ENCODE measurements around the gene MZT2B. TPM values are rescaled to one million over a fixed set of nuclear protein-coding genes. Genes with fewer than 3 reads are reported as not detected.
"Not testable (repeated sequence)": the region's sequence is repeated elsewhere in the genome, so short reads cannot be mapped to it uniquely, and the experiment has no call there.

Gene MZT2B
- total RNA-seq, 1 donor from 2014 or later = 152 TPM

DNA sequence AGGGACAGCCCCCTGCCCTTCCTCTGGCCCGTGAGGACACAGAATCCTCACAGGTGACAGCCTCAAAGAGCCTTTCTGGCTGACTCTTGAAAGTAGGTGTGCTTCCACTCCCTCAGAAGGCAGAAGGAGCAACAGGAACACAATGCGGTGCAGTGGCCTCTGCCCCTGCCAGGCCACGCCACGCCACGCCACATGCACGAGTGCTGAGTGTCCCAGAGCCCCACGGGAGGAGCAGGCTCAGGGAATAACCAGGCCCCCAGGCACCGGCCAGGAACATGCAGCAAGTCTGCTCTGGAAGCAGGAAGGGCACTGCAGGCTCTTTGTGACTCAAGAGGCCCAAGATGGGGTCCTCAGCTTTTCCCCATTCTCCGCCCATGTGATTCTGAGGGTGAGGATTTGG lies 19.1 kb upstream of the MZT2B start:
- Mint-ChIP-seq H3K36me3 (ENCODE audit: low read depth, unreplicated experiment) (peaks cover 24% of the 10 kb centered on the region), H3K4me1 (ENCODE audit: unreplicated experiment) (no peaks in the 10 kb centered on the region), H3K4me3 (ENCODE audit: unreplicated experiment) (no peak overlapping the region), H3K27me3 (ENCODE audit: unreplicated experiment) (peaks cover 2% of the 10 kb centered on the region), H3K9me3 (ENCODE audit: unreplicated experiment) (no peaks in the 10 kb centered on the region), H3K27ac (ENCODE audit: unreplicated experiment) (no peak overlapping the region)
- no peak for DNase-seq (ENCODE audit: low spot score)
- TF ChIP-seq CTCF (IDR thresholded peaks at IDR 0.05; ENCODE audit: unreplicated experiment) = no peak

- Mint-ChIP-seq H3K27me3 (ENCODE audit: unreplicated experiment) (peaks cover 2% of the 10 kb centered on the region), H3K9me3 (ENCODE audit: unreplicated experiment) (no peaks in the 10 kb centered on the region), H3K4me3 (ENCODE audit: unreplicated experiment) (no peak overlapping the region), H3K36me3 (ENCODE audit: low read depth, unreplicated experiment) (peaks cover 30% of the 10 kb centered on the region), H3K4me1 (ENCODE audit: unreplicated experiment) (no peaks in the 10 kb centered on the region), H3K27ac (ENCODE audit: unreplicated experiment) (no peak overlapping the region)
- no peak for TF ChIP-seq CTCF (IDR thresholded peaks at IDR 0.05; ENCODE audit: unreplicated experiment)
- DNase-seq (ENCODE audit: low spot score) = no peak
These were observed 16.6 kb upstream of the MZT2B start for GRCh38 chr2:130165293-130166016.

- not testable (repeated sequence) for DNase-seq (ENCODE audit: low spot score); H3K27me3 Mint-ChIP-seq (ENCODE audit: unreplicated experiment); H3K27ac Mint-ChIP-seq (ENCODE audit: unreplicated experiment); H3K4me1 Mint-ChIP-seq (ENCODE audit: unreplicated experiment); H3K4me3 Mint-ChIP-seq (ENCODE audit: unreplicated experiment); H3K9me3 Mint-ChIP-seq (ENCODE audit: unreplicated experiment)
- peaks cover 30% of the 10 kb centered on the region for H3K36me3 Mint-ChIP-seq (ENCODE audit: low read depth, unreplicated experiment)
These were observed 15.5 kb upstream of the MZT2B start for GRCh38 chr2:130166611-130167010.

DNA sequence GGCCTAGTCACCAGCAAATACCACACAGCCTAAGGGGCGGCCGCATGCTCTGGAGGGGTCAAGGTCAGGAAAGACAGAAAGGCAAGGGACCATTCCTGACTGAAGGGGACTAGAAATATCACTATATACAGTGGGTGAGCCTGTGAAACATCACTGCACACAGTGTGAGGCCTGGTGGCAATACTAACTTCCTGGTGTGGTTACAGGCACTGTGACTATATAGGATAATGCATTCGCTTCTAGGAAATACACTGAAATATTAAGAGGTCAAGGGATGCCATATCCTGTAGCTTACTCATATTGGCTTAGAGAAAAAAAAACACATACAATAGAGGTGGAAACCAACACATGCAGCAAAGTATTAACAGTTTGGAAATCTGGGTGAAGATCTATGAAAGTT lies 12.9 kb upstream of the MZT2B start:
- Mint-ChIP-seq H3K4me3 (ENCODE audit: unreplicated experiment) (peak overlapping the region; percentile 49), H3K36me3 (ENCODE audit: low read depth, unreplicated experiment) (peaks cover 33% of the 10 kb centered on the region)
- not testable (repeated sequence) for H3K27ac Mint-ChIP-seq (ENCODE audit: unreplicated experiment); H3K9me3 Mint-ChIP-seq (ENCODE audit: unreplicated experiment); H3K4me1 Mint-ChIP-seq (ENCODE audit: unreplicated experiment); H3K27me3 Mint-ChIP-seq (ENCODE audit: unreplicated experiment); DNase-seq (ENCODE audit: low spot score)

DNA sequence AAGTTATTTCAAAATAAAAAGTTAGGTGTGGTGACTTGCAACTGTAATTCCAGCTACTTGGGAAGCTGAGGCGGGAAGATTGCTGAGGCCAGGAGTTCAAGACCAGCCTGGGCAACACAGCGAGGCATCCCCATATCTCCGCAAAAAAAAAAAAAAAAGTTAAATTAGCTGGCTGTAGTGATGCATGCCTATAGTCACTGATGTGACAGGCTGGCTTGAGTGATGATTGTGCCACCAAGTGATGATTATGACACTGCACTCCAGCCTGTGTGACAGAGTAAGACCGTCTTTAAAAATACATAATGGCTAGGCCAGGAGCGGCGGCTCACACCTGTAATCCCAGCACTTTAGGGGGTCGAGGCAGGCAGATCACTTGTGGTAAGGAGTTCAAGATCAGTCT lies 12.2 kb upstream of the MZT2B start:
- no peaks in the 10 kb centered on the region for H3K4me1 Mint-ChIP-seq (ENCODE audit: unreplicated experiment)
- H3K9me3 Mint-ChIP-seq (ENCODE audit: unreplicated experiment) = no peaks in the 10 kb centered on the region
- no peak overlapping the region for H3K27ac Mint-ChIP-seq (ENCODE audit: unreplicated experiment)
- peaks cover 28% of the 10 kb centered on the region for H3K36me3 Mint-ChIP-seq (ENCODE audit: low read depth, unreplicated experiment)
- no peak for DNase-seq (ENCODE audit: low spot score)
- peaks cover 6% of the 10 kb centered on the region for H3K27me3 Mint-ChIP-seq (ENCODE audit: unreplicated experiment)
- H3K4me3 Mint-ChIP-seq (ENCODE audit: unreplicated experiment) = no peak overlapping the region
- no peak for TF ChIP-seq CTCF (IDR thresholded peaks at IDR 0.05; ENCODE audit: unreplicated experiment)

DNA sequence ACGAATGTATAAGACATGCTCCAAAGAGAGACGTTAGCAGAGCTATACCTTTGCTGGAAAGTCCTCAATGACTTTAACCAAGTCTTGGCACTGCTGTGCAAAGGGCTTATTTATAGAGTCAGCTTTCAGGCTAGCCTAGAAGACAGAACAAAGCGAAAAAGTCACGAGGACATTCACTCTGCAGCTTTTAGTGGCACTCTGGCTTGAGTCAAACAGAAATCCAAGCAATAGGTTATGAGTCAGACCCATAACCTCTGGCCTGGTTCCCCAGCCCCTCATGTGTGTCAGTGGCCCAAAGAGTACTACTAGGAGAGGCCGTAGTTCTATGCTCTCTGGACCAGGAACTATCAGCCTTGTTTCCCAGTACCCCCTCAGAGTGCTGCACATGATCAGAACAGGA lies 7.2 kb upstream of the MZT2B start:
- not testable (repeated sequence) for H3K9me3 Mint-ChIP-seq (ENCODE audit: unreplicated experiment); DNase-seq (ENCODE audit: low spot score)
- H3K36me3 Mint-ChIP-seq (ENCODE audit: low read depth, unreplicated experiment) = peaks cover 12% of the 10 kb centered on the region

DNA sequence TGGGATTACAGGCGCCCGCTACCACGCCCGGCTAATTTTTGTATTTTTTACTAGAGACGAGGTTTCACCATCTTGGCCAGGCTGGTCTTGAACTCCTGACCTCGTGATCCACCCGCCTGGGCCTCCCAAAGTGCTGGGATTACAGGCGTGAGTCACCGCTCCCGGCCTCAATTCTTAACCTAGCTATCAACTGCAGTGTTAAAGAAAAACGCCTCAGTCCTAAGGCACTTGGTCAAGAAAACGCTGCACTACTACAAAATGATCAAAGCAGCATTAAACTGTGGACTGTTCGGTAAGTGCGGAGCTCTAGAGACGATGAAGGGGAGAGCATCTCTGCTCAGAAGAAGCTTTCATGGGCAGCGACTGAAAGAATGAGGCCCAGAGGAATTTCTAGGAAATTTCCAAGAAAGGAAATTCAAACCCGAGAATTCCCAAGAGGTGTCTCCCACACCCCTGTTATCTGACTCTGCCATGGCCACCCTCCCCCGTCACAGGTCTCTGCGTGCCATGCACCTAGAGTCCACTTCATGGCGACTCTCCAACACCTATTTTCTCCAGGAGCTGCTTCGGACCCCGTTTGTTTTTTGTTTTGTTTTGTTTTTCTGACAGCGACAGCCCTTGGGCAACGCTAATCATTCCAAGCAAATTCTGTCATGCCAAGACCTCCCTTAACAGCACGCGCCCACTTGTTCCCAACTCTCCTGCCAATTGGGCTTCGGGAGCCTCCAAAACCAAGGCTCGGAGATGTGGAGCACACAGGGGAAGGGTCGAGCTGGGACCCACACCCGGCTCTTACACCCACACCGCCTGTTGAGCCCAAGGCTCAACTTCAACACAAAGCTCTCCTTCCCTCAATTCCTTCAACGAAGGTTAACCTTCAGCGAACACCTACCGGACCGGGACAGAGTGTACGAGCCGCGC lies 1.4 kb upstream of the MZT2B start:
- H3K36me3 Mint-ChIP-seq (ENCODE audit: low read depth, unreplicated experiment); H3K27me3 Mint-ChIP-seq (ENCODE audit: unreplicated experiment); DNase-seq (ENCODE audit: low spot score); H3K9me3 Mint-ChIP-seq (ENCODE audit: unreplicated experiment); H3K4me1 Mint-ChIP-seq (ENCODE audit: unreplicated experiment): not testable (repeated sequence)
- peak overlapping the region; percentile 97 for H3K4me3 Mint-ChIP-seq (ENCODE audit: unreplicated experiment)
- peak overlapping the region; percentile 91 for H3K27ac Mint-ChIP-seq (ENCODE audit: unreplicated experiment)

More for the DNA sequence above, 7.2 kb upstream of the MZT2B start:
- not testable (repeated sequence) for H3K4me3 Mint-ChIP-seq (ENCODE audit: unreplicated experiment); H3K4me1 Mint-ChIP-seq (ENCODE audit: unreplicated experiment); H3K27me3 Mint-ChIP-seq (ENCODE audit: unreplicated experiment); H3K27ac Mint-ChIP-seq (ENCODE audit: unreplicated experiment)

Measured in endothelial cell (in vitro differentiated cells).